Fibroblast of lung (primary cell): ENCODE data around the gene CHSY1.

Source experiments
- EZH2 ChIP-seq: IDR thresholded peaks from 2 replicates; pipeline ENCODE4 v1.5.1; 2012; ENCODE audit warnings: low read length, control low read depth, mild to moderate bottlenecking; ENCODE audit errors: missing control alignments
- TF ChIP-seq, protein P1 (sequence below), 2 donors: IDR thresholded peaks in 1 of 2; conservative IDR thresholded peaks in 1 of 2; 1 replicate in 1 of 2; 2 replicates in 1 of 2; pipeline ENCODE4 v1.5.1; 2011 to 2012; ENCODE audit warnings: low read length in 2 of 2, control low read depth in 1 of 2, inconsistent platforms in 1 of 2, low read depth in 1 of 2, mild to moderate bottlenecking in 1 of 2

- TF ChIP-seq, protein P1, sequence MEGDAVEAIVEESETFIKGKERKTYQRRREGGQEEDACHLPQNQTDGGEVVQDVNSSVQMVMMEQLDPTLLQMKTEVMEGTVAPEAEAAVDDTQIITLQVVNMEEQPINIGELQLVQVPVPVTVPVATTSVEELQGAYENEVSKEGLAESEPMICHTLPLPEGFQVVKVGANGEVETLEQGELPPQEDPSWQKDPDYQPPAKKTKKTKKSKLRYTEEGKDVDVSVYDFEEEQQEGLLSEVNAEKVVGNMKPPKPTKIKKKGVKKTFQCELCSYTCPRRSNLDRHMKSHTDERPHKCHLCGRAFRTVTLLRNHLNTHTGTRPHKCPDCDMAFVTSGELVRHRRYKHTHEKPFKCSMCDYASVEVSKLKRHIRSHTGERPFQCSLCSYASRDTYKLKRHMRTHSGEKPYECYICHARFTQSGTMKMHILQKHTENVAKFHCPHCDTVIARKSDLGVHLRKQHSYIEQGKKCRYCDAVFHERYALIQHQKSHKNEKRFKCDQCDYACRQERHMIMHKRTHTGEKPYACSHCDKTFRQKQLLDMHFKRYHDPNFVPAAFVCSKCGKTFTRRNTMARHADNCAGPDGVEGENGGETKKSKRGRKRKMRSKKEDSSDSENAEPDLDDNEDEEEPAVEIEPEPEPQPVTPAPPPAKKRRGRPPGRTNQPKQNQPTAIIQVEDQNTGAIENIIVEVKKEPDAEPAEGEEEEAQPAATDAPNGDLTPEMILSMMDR (conservative IDR thresholded peaks at IDR 0.05 in 1 of 2, IDR thresholded peaks at IDR 0.05 in 1 of 2; ENCODE audit: low read depth in 1 of 2, low read length in 2 of 2), result no peak
- no peak for TF ChIP-seq EZH2
These were observed 62.3 kb downstream of the CHSY1 start for GRCh38 chr15:101189409-101190091.
